ENCODE results near the gene SLC22A16.

Gene SLC22A16, protein sequence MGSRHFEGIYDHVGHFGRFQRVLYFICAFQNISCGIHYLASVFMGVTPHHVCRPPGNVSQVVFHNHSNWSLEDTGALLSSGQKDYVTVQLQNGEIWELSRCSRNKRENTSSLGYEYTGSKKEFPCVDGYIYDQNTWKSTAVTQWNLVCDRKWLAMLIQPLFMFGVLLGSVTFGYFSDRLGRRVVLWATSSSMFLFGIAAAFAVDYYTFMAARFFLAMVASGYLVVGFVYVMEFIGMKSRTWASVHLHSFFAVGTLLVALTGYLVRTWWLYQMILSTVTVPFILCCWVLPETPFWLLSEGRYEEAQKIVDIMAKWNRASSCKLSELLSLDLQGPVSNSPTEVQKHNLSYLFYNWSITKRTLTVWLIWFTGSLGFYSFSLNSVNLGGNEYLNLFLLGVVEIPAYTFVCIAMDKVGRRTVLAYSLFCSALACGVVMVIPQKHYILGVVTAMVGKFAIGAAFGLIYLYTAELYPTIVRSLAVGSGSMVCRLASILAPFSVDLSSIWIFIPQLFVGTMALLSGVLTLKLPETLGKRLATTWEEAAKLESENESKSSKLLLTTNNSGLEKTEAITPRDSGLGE

GRCh38 chr6:110476046-110476849, at the start of gene SLC22A16:
SLC22A16 (minus strand) TSS chr6:110476613; CDS start chr6:110476574, 39 bp downstream.
- no peak within 1 kb of the TSS for H3K4me3 ChIP-seq (ENCODE audit: low read depth, low read length)
- TF ChIP-seq, protein P1, sequence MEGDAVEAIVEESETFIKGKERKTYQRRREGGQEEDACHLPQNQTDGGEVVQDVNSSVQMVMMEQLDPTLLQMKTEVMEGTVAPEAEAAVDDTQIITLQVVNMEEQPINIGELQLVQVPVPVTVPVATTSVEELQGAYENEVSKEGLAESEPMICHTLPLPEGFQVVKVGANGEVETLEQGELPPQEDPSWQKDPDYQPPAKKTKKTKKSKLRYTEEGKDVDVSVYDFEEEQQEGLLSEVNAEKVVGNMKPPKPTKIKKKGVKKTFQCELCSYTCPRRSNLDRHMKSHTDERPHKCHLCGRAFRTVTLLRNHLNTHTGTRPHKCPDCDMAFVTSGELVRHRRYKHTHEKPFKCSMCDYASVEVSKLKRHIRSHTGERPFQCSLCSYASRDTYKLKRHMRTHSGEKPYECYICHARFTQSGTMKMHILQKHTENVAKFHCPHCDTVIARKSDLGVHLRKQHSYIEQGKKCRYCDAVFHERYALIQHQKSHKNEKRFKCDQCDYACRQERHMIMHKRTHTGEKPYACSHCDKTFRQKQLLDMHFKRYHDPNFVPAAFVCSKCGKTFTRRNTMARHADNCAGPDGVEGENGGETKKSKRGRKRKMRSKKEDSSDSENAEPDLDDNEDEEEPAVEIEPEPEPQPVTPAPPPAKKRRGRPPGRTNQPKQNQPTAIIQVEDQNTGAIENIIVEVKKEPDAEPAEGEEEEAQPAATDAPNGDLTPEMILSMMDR (IDR thresholded peaks at IDR 0.05; ENCODE audit: insufficient read depth, low read depth, low read length, missing control alignments), result no peak
- DNase-seq (ENCODE audit: low read depth), result no peak

DNA sequence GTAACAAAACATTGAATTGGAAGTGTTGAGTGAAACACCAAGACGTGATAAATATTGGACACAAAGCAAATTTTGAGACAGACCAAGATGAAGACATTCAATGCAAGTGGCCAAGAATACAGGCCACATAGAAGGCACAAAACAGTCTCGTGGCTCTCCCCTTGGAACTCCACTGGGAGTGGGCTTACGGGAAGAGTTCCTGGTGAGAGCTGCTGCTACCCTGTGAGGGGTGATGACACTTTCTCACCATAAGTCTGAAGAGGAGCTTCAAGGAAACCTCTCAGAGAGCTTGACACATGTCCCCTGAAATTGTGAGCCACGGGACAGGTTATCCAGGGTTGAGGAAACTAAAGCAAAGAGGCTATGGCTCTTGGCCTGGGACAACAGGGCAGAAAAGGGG, 48.6 kb upstream of the SLC22A16 start:
- no peak overlapping the region for H3K4me3 ChIP-seq (ENCODE audit: low read depth, low read length)
- no peak for DNase-seq (ENCODE audit: low read depth)
- TF ChIP-seq, protein P1 (IDR thresholded peaks at IDR 0.05; ENCODE audit: insufficient read depth, low read depth, low read length, missing control alignments), result no peak

DNA sequence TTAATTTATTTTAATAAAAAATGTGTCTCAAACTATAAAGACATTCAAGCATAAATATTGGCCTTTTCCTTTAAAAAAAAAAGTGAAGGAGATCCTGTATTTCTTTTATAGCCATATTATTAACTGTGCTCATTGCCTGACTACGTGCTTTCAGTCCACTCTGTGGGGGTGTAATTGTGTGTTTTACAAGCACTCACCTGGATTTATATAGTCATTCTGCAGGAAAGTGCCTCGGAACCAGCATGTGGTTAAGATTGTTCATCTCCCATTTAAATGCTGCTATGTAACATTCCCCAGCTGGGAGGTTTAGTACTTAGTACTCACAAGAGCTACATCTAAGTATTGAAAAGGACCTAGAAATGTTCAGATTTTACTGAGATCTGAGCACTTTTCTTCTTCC, 47.9 kb upstream of the SLC22A16 start:
- H3K4me3 ChIP-seq (ENCODE audit: low read depth, low read length), result no peak overlapping the region
- TF ChIP-seq, protein P1 (IDR thresholded peaks at IDR 0.05; ENCODE audit: insufficient read depth, low read depth, low read length, missing control alignments), result no peak
- no peak for DNase-seq (ENCODE audit: low read depth)

GRCh38 chr6:110523451-110524021, 47.1 kb upstream of the SLC22A16 start:
- TF ChIP-seq, protein P1 (IDR thresholded peaks at IDR 0.05; ENCODE audit: insufficient read depth, low read depth, low read length, missing control alignments), result no peak
- H3K4me3 ChIP-seq (ENCODE audit: low read depth, low read length), result no peak overlapping the region
- DNase-seq (ENCODE audit: low read depth), result no peak

- TF ChIP-seq, protein P1 (IDR thresholded peaks at IDR 0.05; ENCODE audit: insufficient read depth, low read depth, low read length, missing control alignments), result no peak
- DNase-seq (ENCODE audit: low read depth), result no peak
- H3K4me3 ChIP-seq (ENCODE audit: low read depth, low read length), result no peak overlapping the region
These were observed 46.0 kb upstream of the SLC22A16 start for GRCh38 chr6:110522427-110522826.

GRCh38 chr6:110520992-110521543, 44.7 kb upstream of the SLC22A16 start:
- H3K4me3 ChIP-seq (ENCODE audit: low read depth, low read length), result no peak overlapping the region
- TF ChIP-seq, protein P1 (IDR thresholded peaks at IDR 0.05; ENCODE audit: insufficient read depth, low read depth, low read length, missing control alignments), result no peak
- DNase-seq (ENCODE audit: low read depth), result no peak
